ENCODE results near the gene TROAP.
"Not testable (repeated sequence)": the region's sequence is repeated elsewhere in the genome, so short reads cannot be mapped to it uniquely, and the experiment has no call there.

TROAP gene

GRCh38 chr12:49323524-49324097 is 556 bp downstream of the TROAP start:
- no peak for DNase-seq
- in situ Hi-C loops (cut with MboI; ENCODE audit: low pct_unique_long_range_greater_than_20kb, low sequenced_read_pairs), result no loop called here

- no peak for DNase-seq
- in situ Hi-C loops (cut with MboI; ENCODE audit: low pct_unique_long_range_greater_than_20kb, low sequenced_read_pairs), result no loop called here
Measured at GRCh38 chr12:49325606-49326005, 2.6 kb downstream of the TROAP start.

GRCh38 chr12:49327368-49327767 is 4.3 kb downstream of the TROAP start:
- no peak for DNase-seq
- in situ Hi-C loops (cut with MboI; ENCODE audit: low pct_unique_long_range_greater_than_20kb, low sequenced_read_pairs), result no loop called here

- in situ Hi-C loops (cut with MboI; ENCODE audit: low pct_unique_long_range_greater_than_20kb, low sequenced_read_pairs), result no loop called here
- no peak for DNase-seq
Measured at GRCh38 chr12:49327887-49328286, 4.8 kb downstream of the TROAP start.

DNA sequence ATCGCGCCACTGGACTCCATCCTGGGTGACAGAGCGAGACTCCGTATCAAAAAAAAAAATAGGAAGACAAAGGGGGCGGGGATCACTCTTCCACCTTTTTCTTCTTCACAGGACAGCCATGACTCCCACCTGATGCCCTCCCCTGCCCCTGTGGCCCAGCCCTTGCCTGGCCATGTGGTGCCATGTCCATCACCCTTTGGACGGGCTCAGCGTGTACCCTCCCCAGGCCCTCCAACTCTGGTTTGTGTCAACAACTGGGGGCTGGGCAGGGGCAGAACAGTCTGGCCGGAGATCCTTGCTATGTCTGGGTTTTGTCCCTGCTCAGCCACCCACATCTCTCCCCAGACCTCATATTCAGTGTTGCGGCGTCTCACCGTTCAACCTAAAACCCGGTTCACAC is 5.8 kb downstream of the TROAP start:
- no peak for DNase-seq
- in situ Hi-C loops (cut with MboI; ENCODE audit: low pct_unique_long_range_greater_than_20kb, low sequenced_read_pairs), result no loop called here

- DNase-seq, result no peak
- in situ Hi-C loops (cut with MboI; ENCODE audit: low pct_unique_long_range_greater_than_20kb, low sequenced_read_pairs), result loop anchor here (10.0 kb wide), 1 partner anchor 45 kb away; no protein-coding TSS in a partner anchor
Measured at GRCh38 chr12:49330032-49330619, 7.1 kb downstream of the TROAP start.

DNA sequence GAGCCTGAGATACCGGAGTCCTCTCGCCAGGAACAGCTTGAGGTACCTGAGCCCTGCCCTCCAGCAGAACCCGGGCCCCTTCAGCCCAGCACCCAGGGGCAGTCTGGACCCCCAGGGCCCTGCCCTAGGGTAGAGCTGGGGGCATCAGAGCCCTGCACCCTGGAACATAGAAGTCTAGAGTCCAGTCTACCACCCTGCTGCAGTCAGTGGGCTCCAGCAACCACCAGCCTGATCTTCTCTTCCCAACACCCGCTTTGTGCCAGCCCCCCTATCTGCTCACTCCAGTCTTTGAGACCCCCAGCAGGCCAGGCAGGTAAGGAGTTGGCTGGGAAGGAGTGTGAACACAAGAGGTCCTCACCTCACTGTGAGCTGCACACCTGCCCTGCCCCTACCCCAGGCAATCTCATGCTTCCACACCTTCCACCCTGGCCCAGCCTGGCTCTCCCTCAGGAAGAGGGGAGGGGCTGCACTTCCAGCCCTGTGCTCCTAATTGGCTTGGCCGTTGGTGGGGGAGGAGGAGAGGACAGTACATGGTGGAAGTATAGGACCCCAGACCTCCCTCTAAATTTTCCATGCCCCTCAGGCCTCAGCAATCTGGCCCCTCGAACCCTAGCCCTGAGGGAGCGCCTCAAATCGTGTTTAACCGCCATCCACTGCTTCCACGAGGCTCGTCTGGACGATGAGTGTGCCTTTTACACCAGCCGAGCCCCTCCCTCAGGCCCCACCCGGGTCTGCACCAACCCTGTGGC is 7.8 kb downstream of the TROAP start:
- in situ Hi-C loops (cut with MboI; ENCODE audit: low pct_unique_long_range_greater_than_20kb, low sequenced_read_pairs), result loop anchor here (10.0 kb wide), 1 partner anchor 46 kb away; no protein-coding TSS in a partner anchor
- no peak for DNase-seq

- in situ Hi-C loops (cut with MboI; ENCODE audit: low pct_unique_long_range_greater_than_20kb, low sequenced_read_pairs), result loop anchor here (10.0 kb wide), 1 partner anchor 47 kb away; no protein-coding TSS in a partner anchor
- DNase-seq, result peak; percentile 58
Measured at GRCh38 chr12:49331380-49332222, 8.5 kb downstream of the TROAP start.

DNA sequence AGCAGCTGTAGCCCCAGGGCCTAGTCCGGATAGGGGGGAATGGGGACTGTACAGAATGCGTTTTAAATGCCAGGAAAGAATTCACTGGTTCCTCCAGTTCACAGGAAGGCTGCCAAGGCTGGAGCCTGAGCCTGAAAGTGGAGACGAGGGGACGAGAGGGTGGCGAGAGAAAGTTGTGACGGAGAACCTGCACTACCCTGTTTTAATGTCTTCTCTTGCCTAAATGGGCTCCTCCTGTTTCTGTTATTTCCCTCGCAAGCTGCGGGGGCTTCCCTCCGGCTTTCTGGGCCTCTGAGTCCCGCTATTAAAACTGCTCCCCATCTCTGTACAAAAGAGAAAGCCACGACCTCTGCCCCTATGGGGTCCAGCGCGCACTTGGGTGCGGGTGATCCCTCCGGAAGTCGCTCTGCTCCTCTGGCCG is 9.4 kb downstream of the TROAP start:
- DNase-seq, result no peak
- in situ Hi-C loops (cut with MboI; ENCODE audit: low pct_unique_long_range_greater_than_20kb, low sequenced_read_pairs), result loop anchor here (10.0 kb wide), 1 partner anchor 48 kb away; no protein-coding TSS in a partner anchor

- DNase-seq, result no peak
- in situ Hi-C loops (cut with MboI; ENCODE audit: low pct_unique_long_range_greater_than_20kb, low sequenced_read_pairs), result loop anchor here (10.0 kb wide), 1 partner anchor 48 kb away; no protein-coding TSS in a partner anchor
Measured at GRCh38 chr12:49332891-49333371, 9.9 kb downstream of the TROAP start.

GRCh38 chr12:49333778-49334177 is 10.7 kb downstream of the TROAP start:
- in situ Hi-C loops (cut with MboI; ENCODE audit: low pct_unique_long_range_greater_than_20kb, low sequenced_read_pairs), result loop anchor here (10.0 kb wide), 1 partner anchor 49 kb away; no protein-coding TSS in a partner anchor
- not testable (repeated sequence) for DNase-seq

- no peak for DNase-seq
- in situ Hi-C loops (cut with MboI; ENCODE audit: low pct_unique_long_range_greater_than_20kb, low sequenced_read_pairs), result loop anchor here (10.0 kb wide), 1 partner anchor 49 kb away; no protein-coding TSS in a partner anchor
Measured at GRCh38 chr12:49334226-49334625, 11.2 kb downstream of the TROAP start.

- in situ Hi-C loops (cut with MboI; ENCODE audit: low pct_unique_long_range_greater_than_20kb, low sequenced_read_pairs), result loop anchor here (10.0 kb wide), 1 partner anchor 50 kb away; no protein-coding TSS in a partner anchor
- DNase-seq, result no peak
Measured at GRCh38 chr12:49334681-49335080, 11.6 kb downstream of the TROAP start.

DNA sequence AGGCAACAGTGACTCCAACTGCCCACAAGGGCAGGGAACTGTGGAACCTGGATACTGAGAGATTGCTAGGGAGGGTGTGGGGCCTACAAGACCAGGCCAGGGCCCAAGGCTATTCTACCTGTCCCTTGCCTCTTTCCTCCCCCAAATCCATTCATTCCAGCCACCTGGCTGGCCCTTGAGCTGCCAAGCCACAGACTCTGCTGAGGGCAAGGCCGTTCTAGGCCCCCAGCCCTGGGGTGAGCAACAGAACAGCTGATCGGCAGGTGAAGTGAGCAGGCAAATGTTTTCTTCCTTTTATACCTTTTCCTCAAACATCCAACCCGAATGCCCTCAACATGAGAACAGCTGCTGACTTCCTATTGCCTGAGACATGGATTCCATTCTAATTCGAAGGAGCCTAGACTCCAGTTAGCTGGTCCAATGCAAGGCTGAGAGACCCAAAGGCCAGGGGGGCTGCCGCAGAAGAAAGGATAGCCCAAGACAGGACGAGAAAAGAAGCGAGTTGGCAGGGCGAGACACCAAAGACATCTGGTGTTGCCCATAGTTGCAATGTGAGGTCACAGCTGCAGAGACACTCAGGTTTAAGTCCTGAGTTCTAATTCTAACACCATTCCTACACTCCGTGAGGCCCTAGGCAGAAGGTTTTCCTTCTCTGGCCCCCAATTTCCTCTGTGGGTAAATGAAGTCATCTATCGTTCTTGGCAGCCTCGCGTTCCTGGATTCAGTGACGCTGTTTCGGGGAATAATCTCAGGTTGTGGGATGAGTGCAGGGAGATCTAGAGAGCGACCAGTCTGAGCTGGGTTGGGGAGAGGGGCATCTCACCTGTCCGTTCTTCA is 12.3 kb downstream of the TROAP start:
- DNase-seq, result no peak
- in situ Hi-C loops (cut with MboI; ENCODE audit: low pct_unique_long_range_greater_than_20kb, low sequenced_read_pairs), result loop anchor here (10.0 kb wide), 1 partner anchor 51 kb away; no protein-coding TSS in a partner anchor

DNA sequence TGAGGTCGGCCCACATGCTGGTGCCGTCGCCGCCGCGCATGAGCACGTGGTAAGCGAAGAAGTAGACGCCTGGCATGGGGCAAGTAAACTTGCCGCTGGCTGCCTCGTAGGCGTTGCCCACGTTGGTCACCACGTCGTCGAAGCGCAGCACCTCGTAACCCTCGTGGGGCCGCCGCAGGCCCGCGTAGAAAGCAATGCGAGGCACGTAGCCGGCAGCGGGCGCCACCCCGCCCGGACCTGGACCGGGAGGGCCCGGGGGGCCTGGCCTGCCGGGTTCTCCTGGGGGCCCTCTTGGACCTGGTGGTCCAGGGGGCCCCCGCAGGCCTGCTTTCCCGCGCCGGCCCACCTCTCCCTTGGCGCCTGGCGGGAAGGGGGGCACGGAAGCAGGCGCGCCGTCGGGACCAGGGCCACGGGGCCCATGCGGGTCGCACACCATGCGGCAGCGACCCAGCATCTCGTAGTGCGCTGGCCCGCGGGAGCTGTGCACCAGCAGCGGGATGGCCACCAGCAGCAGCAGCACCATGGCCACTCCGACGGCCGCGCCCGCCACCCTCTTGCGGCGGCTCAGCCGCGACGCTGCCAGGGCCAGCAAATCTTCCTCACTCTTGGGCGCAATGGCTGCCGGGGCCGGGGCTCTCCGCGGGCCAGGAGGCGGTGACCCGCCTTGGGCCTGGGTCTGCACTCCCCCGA is 13.0 kb downstream of the TROAP start:
- DNase-seq, result no peak
- in situ Hi-C loops (cut with MboI; ENCODE audit: low pct_unique_long_range_greater_than_20kb, low sequenced_read_pairs), result loop anchor here (10.0 kb wide), 1 partner anchor 51 kb away; no protein-coding TSS in a partner anchor

- in situ Hi-C loops (cut with MboI; ENCODE audit: low pct_unique_long_range_greater_than_20kb, low sequenced_read_pairs), result loop anchor here (10.0 kb wide), 1 partner anchor 52 kb away; no protein-coding TSS in a partner anchor
- peak; percentile 94 for DNase-seq
Measured at GRCh38 chr12:49336645-49337584, 13.9 kb downstream of the TROAP start, which contains the start of gene C1QL4. Gene C1QL4 (minus strand): TSS chr12:49337188. CDS start chr12:49336477, 711 bp downstream.

Data from KBM-7 (cell line).